Activated T-cell treated with anti-CD3 and anti-CD28 coated beads for 4 hours (primary cell): ENCODE results near the gene GLYAT.

Experiments used
- DNase-seq: peaks from one replicate; pipeline ENCODE4 v3.0.0-alpha.2; 2020

The GLYAT gene

DNA sequence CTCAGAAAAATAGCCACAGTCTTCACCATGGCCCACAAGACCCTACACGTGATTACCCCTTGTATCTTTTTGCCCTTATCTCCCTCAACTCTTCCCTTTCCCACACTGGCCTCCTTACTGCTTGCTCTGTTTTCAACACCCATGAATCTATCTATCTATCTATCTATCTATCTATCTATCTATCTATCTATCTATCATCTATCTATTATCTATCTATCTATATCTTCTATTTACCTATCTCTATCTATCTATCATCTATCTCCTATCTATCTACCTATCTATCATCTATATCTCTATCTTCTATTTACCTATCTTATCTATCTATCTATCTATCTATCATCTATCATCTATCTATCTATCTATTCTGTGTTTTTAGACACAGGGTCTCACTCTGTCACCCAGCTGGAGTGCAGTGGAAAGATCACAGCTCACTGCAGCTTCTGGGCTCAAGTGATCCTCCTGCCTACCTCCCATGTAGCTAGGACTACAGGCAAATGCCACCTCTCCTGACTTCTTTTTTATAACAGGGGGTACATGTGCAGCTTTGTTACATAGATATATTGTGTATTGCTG lies 55.1 kb downstream of the GLYAT start:
- DNase-seq = no peak

DNA sequence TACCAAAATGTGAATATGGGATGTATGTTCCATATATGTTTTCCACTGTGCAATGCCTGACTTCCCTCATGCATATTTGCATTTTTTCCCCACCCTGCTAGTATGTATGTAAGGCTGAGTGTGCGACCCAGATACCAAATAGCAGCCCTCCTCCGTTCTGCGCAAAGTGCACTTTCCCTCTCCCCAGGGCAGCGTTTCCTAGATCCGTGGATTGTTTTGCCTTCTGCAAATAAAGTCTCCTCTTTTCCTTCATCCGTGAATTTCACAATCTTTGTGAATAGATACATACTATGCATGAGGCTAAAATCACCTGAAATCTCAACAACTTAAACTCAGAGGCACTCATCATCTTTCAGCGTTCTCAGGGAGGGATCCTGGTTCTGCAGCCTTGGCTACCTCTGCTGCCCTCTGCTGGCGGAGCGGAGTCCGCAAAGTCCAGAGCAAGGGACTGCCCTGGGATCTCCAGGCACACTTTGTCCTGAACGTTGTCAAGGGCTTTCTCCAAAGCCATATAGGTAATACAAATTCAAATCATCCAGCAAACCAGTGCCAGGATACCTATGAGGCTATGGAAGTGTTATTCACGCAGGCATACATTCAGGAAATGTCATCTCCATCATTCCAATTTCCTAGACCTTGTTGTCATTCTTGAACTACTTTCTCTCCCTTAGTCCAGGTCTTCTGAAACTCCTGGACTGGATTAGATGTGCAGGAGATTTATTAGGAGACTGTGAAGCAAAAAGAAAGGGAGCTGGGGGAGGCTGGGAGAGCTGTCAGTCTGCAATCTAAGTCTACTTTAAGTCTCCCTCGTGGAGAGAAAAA lies 56.2 kb downstream of the GLYAT start:
- DNase-seq = peak; percentile 66

DNA sequence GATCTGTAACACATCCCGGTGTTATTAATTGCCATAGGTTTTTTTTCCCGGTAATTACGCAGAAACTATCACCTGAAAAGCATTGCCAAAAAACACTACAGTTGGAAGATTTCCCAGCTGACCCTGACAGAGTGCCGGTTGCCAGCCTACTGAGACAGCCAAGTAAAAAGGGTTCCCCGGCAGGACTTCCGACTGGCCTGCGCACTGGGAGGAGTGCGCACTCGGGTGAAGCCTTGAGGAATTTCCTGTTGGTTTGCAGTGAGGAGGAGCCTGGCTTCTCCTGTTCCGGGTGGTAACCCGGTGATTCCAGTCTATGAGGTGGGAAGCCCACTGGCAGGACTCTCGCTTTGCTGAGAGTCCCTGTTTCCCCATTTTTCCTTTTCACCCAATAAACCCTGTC lies 57.1 kb downstream of the GLYAT start:
- no peak for DNase-seq

DNA sequence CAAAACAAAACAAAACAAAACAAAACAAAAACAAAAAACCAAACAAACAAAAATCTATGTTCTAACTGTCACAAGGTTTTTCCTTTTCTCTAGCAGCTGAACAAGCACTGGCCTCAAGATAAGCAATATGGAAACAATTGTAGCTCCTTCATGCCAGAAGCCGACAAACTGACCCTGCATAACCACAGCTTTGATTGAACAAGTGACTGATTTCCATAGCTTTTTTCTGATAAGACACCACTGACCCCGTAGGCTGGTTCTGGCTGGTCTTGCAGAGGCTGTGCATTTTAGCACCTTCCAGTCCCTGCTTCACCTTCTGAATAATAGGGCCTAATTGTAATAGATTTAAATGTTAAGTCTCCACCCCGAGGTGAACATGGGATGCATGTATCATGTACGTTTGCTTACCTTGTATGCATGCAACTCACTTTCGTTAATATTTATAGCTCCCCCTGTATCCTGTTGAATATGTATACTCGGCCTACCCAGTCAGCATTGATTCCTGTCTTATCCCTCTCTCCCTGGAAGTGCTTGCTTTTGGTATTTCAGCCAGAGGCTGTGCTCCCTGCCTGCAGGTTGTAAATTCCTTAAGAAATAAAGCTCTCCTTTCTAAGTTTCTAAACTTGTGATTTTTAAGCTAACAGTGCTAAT lies 59.6 kb downstream of the GLYAT start:
- no peak for DNase-seq

DNA sequence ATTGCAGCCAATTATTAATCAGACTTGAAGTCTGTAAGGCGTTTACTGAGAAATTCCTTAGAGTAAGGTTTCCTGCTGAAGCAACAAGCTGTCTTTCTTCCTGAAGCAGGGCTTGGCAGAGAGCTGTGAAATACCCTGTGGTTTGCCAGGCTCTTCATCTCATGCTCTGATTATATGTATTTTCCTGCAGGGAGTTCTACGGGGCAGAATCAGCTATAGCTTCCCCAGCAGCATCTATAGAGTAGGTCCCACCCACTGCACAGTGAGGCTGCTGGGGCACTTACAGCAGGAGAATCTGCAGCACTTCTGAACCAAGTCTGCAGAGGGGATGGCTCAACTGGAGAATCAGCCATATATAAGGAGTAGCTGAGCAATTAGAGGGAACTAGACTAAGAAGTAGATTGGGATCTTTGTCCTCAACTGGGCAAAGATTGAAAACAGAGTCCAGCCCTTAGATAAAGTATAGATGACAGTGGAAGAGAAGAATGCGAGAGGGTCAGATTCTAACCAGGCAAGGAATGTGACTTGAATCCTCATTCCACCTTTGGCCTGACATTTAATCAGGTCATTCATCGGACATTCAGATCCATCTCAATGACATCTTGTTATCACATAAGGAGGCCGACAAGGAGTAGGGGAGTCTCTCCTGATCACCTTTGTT lies 71.7 kb downstream of the GLYAT start:
- no peak for DNase-seq

DNA sequence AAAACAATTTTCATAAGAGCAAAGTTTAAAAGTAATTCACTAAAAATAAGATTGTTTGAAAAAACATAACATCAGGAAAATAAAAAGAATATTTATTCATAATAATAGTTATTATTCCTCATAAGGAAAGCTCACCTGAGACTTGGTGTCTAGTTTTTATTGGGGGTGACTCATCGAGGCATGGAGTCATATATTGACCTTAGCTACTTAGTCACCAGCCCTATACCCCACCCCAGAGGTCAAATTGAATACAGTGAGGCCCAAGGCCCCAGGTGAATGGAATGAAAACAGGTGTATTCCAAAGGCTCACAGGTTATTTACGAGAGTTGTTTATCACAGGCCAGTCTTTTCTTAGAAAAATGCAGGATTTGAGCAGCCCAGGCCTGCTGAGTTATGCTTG lies 72.3 kb downstream of the GLYAT start:
- DNase-seq = no peak
